HG02763 (cell line): ENCODE measurements around the gene CCDC6.
"Not testable (repeated sequence)": the region's sequence is repeated elsewhere in the genome, so short reads cannot be mapped to it uniquely, and the experiment has no call there.

Source experiments
- ATAC-seq: cut with Tn5 transposase; IDR thresholded peaks from one replicate; pipeline ENCODE4 v1.9.1; 2021; ENCODE audit warnings: mild to moderate bottlenecking, moderate library complexity; ENCODE audit not compliant: unreplicated experiment

CCDC6 gene

GRCh38 chr10:59881640-59882039 is 24.7 kb downstream of the CCDC6 start:
- no peak for ATAC-seq

GRCh38 chr10:59880971-59881510 is 25.3 kb downstream of the CCDC6 start:
- ATAC-seq = peak; percentile 66

- no peak for ATAC-seq
Observed at GRCh38 chr10:59880019-59880717, 26.2 kb downstream of the CCDC6 start.

- peak; percentile 42 for ATAC-seq
Observed at GRCh38 chr10:59879363-59879913, 26.9 kb downstream of the CCDC6 start.

GRCh38 chr10:59878915-59879314 is 27.4 kb downstream of the CCDC6 start:
- ATAC-seq = no peak

- no peak for ATAC-seq
Observed at GRCh38 chr10:59878289-59878688, 28.1 kb downstream of the CCDC6 start.

- ATAC-seq = no peak
Observed at GRCh38 chr10:59877191-59877671, 29.1 kb downstream of the CCDC6 start.

- ATAC-seq = no peak
Observed at GRCh38 chr10:59876695-59877094, 29.7 kb downstream of the CCDC6 start.

GRCh38 chr10:59876208-59876607 is 30.1 kb downstream of the CCDC6 start:
- ATAC-seq = not testable (repeated sequence)

GRCh38 chr10:59873896-59874295 is 32.5 kb downstream of the CCDC6 start:
- peak; percentile 58 for ATAC-seq

GRCh38 chr10:59872892-59873463 is 33.4 kb downstream of the CCDC6 start:
- no peak for ATAC-seq

- no peak for ATAC-seq
Observed at GRCh38 chr10:59870152-59870551, 36.2 kb downstream of the CCDC6 start.

GRCh38 chr10:59869594-59869940 is 36.8 kb downstream of the CCDC6 start:
- ATAC-seq = no peak

GRCh38 chr10:59868696-59869593 is 37.4 kb downstream of the CCDC6 start:
- no peak for ATAC-seq

GRCh38 chr10:59867590-59867989 is 38.8 kb downstream of the CCDC6 start:
- no peak for ATAC-seq

- peak; percentile 81 for ATAC-seq
Observed at GRCh38 chr10:59865101-59865500, 41.3 kb downstream of the CCDC6 start.

GRCh38 chr10:59864141-59864962 is 42.0 kb downstream of the CCDC6 start:
- no peak for ATAC-seq

- no peak for ATAC-seq
Observed at GRCh38 chr10:59859570-59859969, 46.8 kb downstream of the CCDC6 start.

- ATAC-seq = no peak
Observed at GRCh38 chr10:59857921-59858320, 48.4 kb downstream of the CCDC6 start.

- ATAC-seq = no peak
Observed at GRCh38 chr10:59857049-59857448, 49.3 kb downstream of the CCDC6 start.
